ENCODE measurements around the gene BMI1.

- no peak for TF ChIP-seq EP300 (IDR thresholded peaks at IDR 0.05)
- no peak for TF ChIP-seq POLR2A (IDR thresholded peaks at IDR 0.05)
- TF ChIP-seq CTCF (IDR thresholded peaks at IDR 0.05), result no peak
These were observed 45.5 kb downstream of the BMI1 start for GRCh38 chr10:22366435-22366703.

Data from sigmoid colon (tissue), 4 donors.